GM19043 (cell line): ENCODE results near the gene RAB34.
"Not testable (repeated sequence)": the region's sequence is repeated elsewhere in the genome, so short reads cannot be mapped to it uniquely, and the experiment has no call there.

Experiments used
- ATAC-seq: cut with Tn5 transposase; IDR thresholded peaks from one replicate; pipeline ENCODE4 v1.9.1; 2021; ENCODE audit warnings: low read depth; ENCODE audit not compliant: unreplicated experiment

Gene RAB34

GRCh38 chr17:28728364-28729200 is 10.9 kb upstream of the RAB34 start, which contains the start of gene NEK8:
TSS of gene NEK8 (plus strand) at chr17:28728788. CDS start at chr17:28728814, 26 bp downstream.
- no peak for ATAC-seq

DNA sequence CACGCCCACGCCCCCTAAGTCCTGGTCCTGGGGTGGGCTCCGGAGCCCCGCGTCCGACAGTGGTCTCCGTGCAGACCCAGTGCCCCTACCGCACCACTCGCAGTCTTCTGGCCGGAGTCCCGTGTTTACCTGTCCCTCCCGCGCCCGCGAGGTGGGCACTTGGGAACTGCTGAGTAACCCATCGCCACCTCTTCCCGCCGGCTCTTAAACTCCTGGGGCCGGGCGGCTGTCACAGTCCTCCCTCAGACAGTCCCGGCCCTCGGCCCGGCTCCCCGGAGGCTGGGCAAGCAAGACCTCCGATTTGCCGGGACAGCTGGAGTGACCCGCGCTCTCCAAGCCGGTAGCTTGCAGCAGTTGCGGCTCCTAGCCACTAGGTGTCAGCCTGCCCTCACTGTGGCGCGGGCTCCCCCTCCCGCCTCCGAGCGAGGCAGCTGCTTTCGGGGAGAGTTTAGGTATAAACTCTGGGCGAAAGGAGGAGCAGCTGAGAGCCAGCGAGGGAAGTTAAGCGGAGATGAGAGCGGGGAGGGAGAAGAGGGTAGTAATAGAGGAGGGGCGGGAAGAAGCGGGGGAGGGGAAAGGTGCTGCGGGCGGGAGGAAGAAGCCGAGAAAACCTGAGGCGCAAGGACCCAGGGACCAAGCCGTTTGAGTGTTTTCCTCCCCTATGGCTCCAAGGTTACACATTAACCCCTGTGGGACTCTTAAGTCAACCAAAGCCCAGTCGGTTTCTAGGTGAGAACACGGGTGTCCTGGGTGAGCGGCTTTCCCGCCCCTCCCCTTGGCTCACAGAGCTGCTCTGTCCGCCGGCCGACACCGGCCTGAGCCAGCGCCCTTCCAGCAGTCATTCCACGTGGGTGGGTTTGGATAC is 9.2 kb upstream of the RAB34 start:
- peak; percentile 38 for ATAC-seq

- no peak for ATAC-seq
These were observed 8.6 kb upstream of the RAB34 start, which contains the start of gene TLCD1 for GRCh38 chr17:28726226-28726626. TSS of gene TLCD1 (minus strand) at chr17:28726233. CDS start at chr17:28726097, 136 bp downstream.

DNA sequence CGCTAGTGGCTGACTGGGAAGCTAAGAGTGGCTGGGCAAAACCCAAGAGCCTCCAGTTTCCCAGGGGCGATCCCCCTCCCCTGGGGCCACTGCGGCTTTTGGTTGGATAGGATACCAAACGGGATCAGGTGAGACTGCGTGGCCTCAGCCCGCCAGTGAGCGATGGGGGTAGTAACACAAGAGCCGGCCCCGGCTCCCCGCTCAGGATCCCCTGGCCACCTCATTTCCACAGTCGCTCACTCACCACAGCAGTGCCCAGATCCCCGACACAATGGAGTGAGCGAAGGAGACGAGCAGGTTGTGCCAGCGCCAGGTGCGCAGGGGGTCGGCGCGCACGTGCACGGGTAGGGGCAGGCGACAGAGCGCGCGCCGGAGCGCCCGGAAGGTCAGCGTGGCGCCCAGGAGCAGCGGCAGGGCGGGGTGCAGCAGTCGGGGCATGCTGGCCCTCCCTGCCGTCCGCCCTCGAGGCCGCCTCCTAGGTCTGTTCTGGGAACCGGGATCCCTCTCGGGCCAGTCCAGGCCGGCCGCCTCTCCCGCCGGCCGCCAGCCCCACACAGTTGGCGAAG is 8.1 kb upstream of the RAB34 start:
- no peak for ATAC-seq

DNA sequence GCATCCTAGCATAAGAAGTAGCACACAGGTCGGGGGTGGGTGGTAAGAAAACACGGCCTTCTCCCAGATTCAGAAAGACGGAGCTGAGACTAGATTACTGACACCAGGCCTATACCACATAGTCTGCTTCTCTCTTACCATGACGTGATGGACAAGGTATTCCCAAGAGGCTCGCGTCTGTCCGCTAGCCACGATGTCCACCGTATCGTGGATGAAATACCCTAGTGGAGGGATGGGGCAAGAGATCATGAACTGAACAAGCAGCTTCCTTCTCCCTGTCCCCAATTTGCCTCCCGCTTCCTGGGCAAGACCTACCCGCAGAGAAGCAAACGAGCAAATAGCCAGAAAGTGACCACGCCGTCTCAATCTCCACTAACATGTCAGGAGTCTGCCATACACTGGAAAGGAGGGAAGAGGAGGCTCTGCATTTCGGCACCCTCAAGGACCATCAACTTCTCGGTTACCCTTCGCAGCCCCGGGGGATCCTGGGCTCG is 7.5 kb upstream of the RAB34 start:
- ATAC-seq, result no peak

DNA sequence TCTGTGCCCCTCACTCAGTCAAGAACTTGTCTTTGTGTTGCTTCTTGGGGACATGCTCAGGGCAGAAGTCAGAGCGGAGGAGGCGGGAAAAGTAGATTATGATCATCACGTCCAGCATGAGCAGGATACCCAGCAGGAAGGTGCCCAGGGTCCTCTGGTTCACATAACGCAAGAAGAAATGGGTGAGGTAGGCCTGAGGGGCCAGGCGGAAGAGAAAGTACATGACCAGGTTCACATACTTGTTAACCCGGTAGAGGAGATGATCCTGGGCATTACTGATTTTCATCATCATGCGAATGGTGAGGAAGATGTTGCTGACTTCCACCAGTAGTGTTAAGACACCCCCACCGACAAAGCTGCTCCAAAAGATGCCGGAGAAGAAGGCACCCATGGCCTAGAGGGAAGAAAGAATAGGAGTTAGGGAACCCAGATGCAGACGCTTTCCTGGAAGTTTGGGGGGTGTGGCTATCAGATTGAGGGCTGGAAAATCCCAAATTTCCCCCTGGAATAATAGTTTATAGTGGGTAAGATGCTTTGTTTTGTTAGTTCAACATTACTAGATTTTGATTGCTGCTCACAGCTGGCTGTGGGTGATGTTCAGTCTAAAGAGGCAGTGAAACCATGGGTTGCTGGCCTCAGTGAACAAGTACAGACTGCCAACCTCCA is 7.0 kb upstream of the RAB34 start:
- no peak for ATAC-seq

- ATAC-seq, result not testable (repeated sequence)
These were observed 6.3 kb upstream of the RAB34 start for GRCh38 chr17:28723836-28724499.

DNA sequence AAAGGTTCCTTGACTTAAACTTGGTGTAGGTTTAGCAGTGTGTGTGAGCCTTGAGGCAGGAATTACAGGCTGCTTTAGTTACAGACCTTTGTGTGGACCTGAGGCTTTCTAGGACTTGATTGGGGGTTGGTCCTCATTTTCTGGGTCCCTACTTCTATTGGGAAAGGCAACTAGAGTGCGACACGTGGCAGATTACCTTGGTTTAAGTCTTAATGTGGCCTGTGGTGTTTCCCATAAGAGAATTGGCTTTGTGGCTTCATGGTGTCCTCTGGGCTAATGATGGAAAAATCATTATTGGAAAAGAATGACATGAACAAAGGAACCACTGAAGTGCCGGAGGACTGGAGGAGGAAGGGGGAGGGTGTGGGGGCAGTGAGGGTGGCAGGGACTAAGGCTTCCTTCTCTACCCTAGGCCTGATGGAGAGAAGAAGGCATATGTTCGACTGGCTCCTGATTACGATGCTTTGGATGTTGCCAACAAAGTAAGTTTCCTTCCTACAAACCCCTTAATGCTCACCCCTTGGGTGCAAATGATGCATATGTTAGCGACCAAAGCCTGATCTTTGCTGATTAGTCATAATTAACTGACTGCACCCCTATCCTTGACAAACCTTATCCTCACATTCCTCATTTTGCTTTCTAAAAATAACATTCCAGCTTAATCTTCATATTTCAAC is 5.6 kb upstream of the RAB34 start:
- no peak for ATAC-seq

DNA sequence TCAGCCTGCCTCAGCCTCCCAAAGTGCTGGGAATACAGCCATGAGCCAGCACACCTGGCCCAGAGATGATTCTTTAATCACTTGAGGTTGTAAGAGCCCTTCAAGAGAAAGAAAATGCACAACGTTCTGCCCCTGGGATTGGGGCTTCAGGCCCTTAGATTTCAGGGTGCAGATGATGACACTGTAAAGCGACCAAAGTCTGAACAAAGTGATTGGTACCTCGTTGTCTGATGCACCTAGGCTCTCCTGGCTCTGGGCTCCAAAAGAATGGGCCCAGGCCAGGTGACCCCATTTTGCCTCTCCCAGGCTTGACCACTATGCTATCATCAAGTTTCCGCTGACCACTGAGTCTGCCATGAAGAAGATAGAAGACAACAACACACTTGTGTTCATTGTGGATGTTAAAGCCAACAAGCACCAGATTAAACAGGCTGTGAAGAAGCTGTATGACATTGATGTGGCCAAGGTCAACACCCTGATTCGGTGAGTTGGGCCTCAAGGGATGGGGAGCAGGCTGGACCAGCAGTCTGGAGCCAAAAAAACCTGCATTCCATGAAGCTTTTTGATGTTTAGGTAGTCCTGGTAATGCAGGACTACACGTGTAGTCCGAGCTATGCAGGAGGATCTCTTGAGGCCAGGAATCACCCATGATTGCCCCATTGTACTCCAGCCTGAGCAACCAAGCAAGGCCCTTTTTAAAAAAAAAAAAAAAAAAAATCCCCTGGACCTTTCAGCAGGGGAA is 4.9 kb upstream of the RAB34 start:
- ATAC-seq, result no peak

DNA sequence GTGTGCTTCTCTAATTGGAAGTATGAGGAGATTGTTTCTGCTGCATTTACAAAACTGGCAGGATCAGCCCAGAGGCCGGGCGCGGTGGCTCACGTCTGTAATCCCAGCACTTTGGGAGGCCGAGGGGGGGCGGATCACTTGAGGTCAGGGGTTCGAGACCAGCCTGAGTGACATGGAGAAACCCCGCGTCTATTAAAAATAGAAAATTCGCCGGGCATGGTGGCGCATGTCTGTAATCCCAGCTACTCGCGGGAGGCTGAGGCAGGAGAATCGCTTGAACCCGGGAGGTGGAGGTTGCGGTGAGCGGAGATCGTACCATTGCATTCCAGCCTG is 3.3 kb upstream of the RAB34 start:
- ATAC-seq, result not testable (repeated sequence)

DNA sequence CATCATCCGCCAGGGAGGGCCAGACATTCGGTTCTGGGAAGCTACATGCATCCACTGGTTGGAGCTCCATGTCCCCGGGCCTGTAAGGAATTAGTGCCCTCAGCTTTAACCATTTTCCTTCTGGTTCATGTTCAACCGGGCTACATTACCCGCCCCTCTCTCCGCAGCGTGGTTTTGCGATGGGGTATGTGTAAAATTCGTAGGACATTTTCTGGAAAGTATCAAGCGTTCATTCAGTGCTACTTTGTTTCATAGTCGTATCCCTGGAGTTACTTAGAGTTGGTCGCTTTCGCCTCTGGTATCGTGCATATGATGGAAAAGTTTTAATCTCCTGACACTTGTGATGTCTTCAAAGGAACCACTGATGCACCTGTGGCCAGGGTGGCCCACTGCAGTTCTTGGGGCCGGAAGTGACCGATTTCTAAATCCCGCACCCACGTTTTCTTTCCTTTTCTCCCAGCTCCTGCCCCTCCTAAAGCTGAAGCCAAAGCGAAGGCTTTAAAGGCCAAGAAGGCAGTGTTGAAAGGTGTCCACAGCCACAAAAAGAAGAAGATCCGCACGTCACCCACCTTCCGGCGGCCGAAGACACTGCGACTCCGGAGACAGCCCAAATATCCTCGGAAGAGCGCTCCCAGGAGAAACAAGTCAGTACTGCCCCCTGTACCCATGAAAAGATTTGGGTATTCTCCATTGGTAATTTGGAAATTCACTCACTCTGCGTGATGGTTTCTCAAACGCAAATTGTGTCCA is 2.8 kb upstream of the RAB34 start:
- ATAC-seq, result no peak

DNA sequence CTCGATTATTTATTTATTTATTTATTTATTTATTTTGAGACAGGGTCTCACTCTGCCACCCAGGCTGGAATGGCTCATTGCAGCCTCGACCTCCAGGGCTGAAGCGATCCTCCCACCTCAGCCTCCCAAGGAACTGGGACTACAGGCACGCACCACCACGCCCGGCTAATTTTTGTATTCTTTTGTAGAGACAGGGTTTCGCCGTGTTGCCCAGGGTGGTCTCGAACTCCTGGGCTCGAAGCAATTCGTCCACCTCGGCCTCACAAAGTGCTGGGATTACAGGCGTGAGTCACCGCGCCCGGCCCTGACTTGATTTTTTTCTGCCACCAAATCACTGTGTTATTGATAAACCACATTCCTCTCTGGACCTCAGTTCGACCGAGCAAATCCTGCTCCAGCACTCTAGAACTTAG is 1.4 kb upstream of the RAB34 start:
- no peak for ATAC-seq

- ATAC-seq, result no peak
These were observed 809 bp upstream of the RAB34 start for GRCh38 chr17:28718333-28719020.

DNA sequence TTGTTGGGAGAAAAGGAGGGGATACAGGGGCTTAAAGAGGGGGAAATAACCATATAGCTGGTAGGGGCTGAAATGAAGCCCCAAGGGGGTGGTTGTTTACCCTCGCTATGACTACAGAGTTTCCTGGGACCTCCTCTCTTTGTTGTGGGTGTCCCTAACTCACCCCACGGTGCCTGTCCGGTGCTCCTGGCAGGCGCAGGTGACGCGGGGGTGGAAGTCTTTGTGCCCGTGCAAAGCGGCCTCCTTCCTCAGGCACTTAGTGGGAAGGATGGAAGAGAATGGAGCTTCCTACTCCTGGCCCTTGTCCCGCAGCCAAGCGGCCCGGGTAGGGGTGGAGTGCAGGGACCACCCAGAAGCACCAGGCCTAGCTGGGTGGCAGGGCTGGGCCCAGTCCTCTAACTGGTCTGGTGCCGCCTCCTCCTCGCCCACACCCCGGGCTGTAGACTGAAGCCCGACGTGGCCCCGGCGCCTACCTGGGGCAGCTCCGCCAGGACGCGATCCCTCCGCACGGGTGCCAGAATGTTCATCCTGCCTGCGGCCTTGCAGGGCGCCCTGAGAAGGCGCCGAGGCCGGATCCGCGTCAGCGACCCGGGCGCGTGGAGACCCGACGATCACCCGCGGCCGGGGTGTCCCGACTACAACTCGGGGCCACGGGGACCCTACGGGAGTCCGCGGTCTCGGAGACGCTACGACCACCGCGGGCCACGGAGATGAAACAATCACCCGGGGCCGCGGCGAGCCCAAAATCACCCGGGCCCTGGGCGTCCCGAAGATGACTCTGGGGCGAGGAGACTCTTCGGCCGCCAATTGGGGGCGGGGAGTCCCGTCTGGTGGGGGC is 709 bp downstream of the RAB34 start:
- no peak for ATAC-seq

DNA sequence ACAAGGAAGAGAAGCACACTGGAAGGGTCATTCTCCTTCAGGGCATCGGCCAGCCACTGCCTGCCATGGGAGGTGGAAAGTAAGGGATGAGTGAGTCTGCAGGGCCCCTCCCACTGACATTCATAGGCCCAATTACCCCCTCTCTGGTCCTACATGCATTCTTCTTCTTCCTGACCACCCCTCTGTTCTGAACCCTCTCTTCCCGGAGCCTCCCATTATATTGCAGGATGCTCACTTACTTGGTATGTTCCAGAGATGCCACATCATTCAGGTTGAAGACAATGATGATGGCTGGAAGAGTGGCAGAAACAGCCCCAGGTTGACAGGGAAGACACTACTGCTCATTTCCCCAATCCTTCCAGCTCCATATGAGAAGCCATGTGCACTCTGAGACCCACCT is 2.5 kb downstream of the RAB34 start:
- ATAC-seq, result no peak

DNA sequence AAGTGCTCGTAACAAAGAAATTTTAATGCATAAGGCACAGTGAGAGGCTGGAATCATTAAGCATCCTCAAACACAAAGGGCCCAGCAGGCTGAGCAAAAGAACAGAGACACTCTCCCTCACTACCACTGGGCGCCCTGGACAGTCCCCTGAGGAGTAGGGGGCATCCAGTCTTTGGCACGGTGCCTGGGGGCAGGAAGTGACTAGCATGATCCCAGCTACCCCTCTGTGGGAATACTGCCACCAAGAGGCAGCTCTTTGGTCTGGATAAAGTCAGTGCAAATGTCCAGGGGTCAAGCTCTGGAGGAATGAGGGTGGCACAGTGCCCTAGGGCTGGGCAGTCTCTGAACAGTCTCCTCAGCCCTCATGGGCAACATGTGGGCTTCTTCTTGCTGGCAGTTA is 3.4 kb downstream of the RAB34 start:
- ATAC-seq, result no peak
